Pancreas (tissue), 10 donors: Measurements from ENCODE around the gene METTL1. TPM values are rescaled to one million over a fixed set of nuclear protein-coding genes. Genes with fewer than 3 reads are reported as not detected.

ENCODE experiments used
- ATAC-seq, 4 donors: fragments of 200-7000 bp; cut with Tn5 transposase; one replicate each; pipeline versions ENCODE4 v1.8.0 to v1.9.1; 2020; ENCODE audit warnings: mild to moderate bottlenecking in 4 of 4, moderate library complexity in 4 of 4
- DNase-seq, 6 donors: peaks; one replicate each; pipeline ENCODE4 v3.0.0-alpha.2; 2020
- FAIRE-seq: peaks from 2 replicates; lab custom pipeline; 2012; peaks lifted over from hg19 to GRCh38; lab: Jason Lieb, UNC
- H3K27ac ChIP-seq, 4 donors: fragments of 200-600 bp; sonication (generic); 1 replicate in 3 of 4; 2 replicates in 1 of 4; pipeline versions ENCODE4 v1.5.0 to v1.8.0; 2020
- H3K27me3 ChIP-seq, 4 donors: fragments of 200-600 bp; one replicate each; pipeline ENCODE4 v1.8.0; 2021
- H3K36me3 ChIP-seq, 3 donors: fragments of 200-600 bp; sonication (generic) in 1 of 3; one replicate each; pipeline versions ENCODE4 v1.5.0 to v1.8.0; 2020 to 2021
- H3K4me1 ChIP-seq, 3 donors: fragments of 200-600 bp; one replicate each; pipeline ENCODE4 v1.8.0; 2021
- H3K4me3 ChIP-seq, 4 donors: fragments of 200-600 bp; sonication (generic) in 2 of 4; one replicate each; pipeline versions ENCODE4 v1.5.0 to v1.8.0; 2020 to 2021
- H3K9me3 ChIP-seq, 4 donors: fragments of 200-600 bp; one replicate each; pipeline ENCODE4 v1.8.0; 2021
- CTCF ChIP-seq, 4 donors: fragments of 200-600 bp; sonication (generic) in 3 of 4; IDR thresholded peaks; one replicate each; pipeline versions ENCODE4 v1.5.0 to v1.8.0; 2021; ENCODE audit warnings: antibody characterized with exemption in 4 of 4
- WGBS, 2 donors: extraction: QIAGEN DNeasy Blood & Tissue Kit; methylation state at CpG; one replicate each; pipeline ENCODE4 v1.1.7; 2013; 5-methylcytosine and 5-hydroxymethylcytosine counted together
- intact Hi-C, 3 donors: fragments of 100-400 bp; cut with DNase I; formaldehyde crosslinking; loops; one replicate each; pipeline versions ENCODE4 v1.11.1 to v1.14.2; 2022
- polyA plus RNA-seq, 2 donors: library from polyadenylated mRNA; stranded (reverse); fragments of 200-250 nt; gene quantifications; one replicate each; pipeline ENCODE4 v1.2.3, GENCODE V29; 2013
- total RNA-seq, 6 donors: library from RNA; stranded (reverse); fragmentation: NEBNext Ultra II Directional in 4 of 6; extraction: Animal tissue kit (Norgen Biotek cat#: 25700) in 4 of 6; gene quantifications; one replicate each; pipeline versions ENCODE4 v1.2.1 to v1.2.4, GENCODE V29; 2021 to 2023
- donor health status: healthy with polysubstance abuse.
- donor health status: DM: no; HTN: no; CAD: no; lungs with moderate emphysema.
- donor health status: DM: no; HTN: no; CAD: no.
- donor health status: control.
- donor health status: control.
- donor health status: Bipolar disorder and iron deficiency.
- donor health status: DM: yes; HTN: yes; CAD: no.
- donor health status: DM: no; HTN: no; CAD: no.
- donor health status: DM: no; HTN: no; CAD: no.
- donor health status: DM: yes; HTN: yes; CAD: no.

METTL1 gene
- total and polyA plus RNA-seq, 8 donors, result 11.5 to 55.9 (median 23.0) TPM

- FAIRE-seq (no peak), ATAC-seq (peak in 3 of 4 donors; percentile 33 to 42 (median 40)), DNase-seq (peak in 2 of 6 donors; percentile 21 to 54)
- Histone ChIP-seq H3K4me3 (no peak overlapping the region), H3K36me3 (no peaks in the 10 kb centered on the region), H3K9me3 (no peaks in the 10 kb centered on the region), H3K27me3 (no peaks in the 10 kb centered on the region), H3K27ac (no peak overlapping the region), H3K4me1 (peaks cover 0 to 6% (median 5%) of the 10 kb centered on the region in 3 donors)
- intact Hi-C loops, result no loop called here
- TF ChIP-seq CTCF (IDR thresholded peaks at IDR 0.05), result peak; percentile 17 to 39 (median 28)
- WGBS, 2 donors, result 15 to 16% methylated on average over 3 of the region's 3 CpGs
These were observed 12.4 kb downstream of the METTL1 start for GRCh38 chr12:57759360-57759980.

GRCh38 chr12:57758552-57759359 lies 13.1 kb downstream of the METTL1 start:
- Histone ChIP-seq H3K9me3 (no peaks in the 10 kb centered on the region), H3K27me3 (no peaks in the 10 kb centered on the region), H3K4me3 (no peak overlapping the region), H3K4me1 (peaks cover 0 to 6% (median 5%) of the 10 kb centered on the region in 3 donors), H3K36me3 (no peaks in the 10 kb centered on the region), H3K27ac (no peak overlapping the region)
- 91 to 92% methylated on average over 25 of the region's 25 CpGs for WGBS, 2 donors
- no peak for TF ChIP-seq CTCF (IDR thresholded peaks at IDR 0.05)
- ATAC-seq, result no peak
- intact Hi-C loops, result no loop called here
- no peak for FAIRE-seq
- peak in 1 of 6 donors; percentile 17 for DNase-seq

- Histone ChIP-seq H3K27ac (no peak overlapping the region), H3K27me3 (no peaks in the 10 kb centered on the region), H3K4me3 (no peak overlapping the region), H3K9me3 (no peaks in the 10 kb centered on the region), H3K36me3 (no peaks in the 10 kb centered on the region), H3K4me1 (peaks cover 0 to 12% (median 8%) of the 10 kb centered on the region in 3 donors)
- no peak for TF ChIP-seq CTCF (IDR thresholded peaks at IDR 0.05)
- FAIRE-seq (no peak), ATAC-seq (no peak), DNase-seq (no peak)
- intact Hi-C loops, result no loop called here
- WGBS, 2 donors, result 92 to 93% methylated on average over 4 of the region's 4 CpGs
These were observed 14.1 kb downstream of the METTL1 start for GRCh38 chr12:57757771-57758170.

GRCh38 chr12:57756406-57757341 lies 15.2 kb downstream of the METTL1 start:
- DNase-seq (peak in 4 of 6 donors; percentile 38 to 76 (median 56)), FAIRE-seq (no peak), ATAC-seq (no peak)
- Histone ChIP-seq H3K4me1 (peaks cover 0 to 14% (median 10%) of the 10 kb centered on the region in 3 donors), H3K27me3 (no peaks in the 10 kb centered on the region), H3K27ac (peak overlapping the region in 2 of 4 donors; percentile 42 to 63), H3K4me3 (peak overlapping the region in 2 of 4 donors; percentile 70 to 75), H3K9me3 (no peaks in the 10 kb centered on the region), H3K36me3 (no peaks in the 10 kb centered on the region)
- peak; percentile 32 to 58 (median 48) for TF ChIP-seq CTCF (IDR thresholded peaks at IDR 0.05)
- WGBS, 2 donors, result 30 to 38% methylated on average over 22 of the region's 22 CpGs
- intact Hi-C loops, result no loop called here
